GM10266 (cell line): ENCODE data around the gene FKBP14.

ENCODE experiments used
- DNase-seq: peaks from one replicate; pipeline ENCODE4 v3.0.0; 2012; ENCODE audit errors: extremely low spot score
- TF ChIP-seq, protein P1 (sequence below): IDR thresholded peaks from 2 replicates; pipeline ENCODE4 v1.5.1; 2012; ENCODE audit warnings: mild to moderate bottlenecking, low read depth; ENCODE audit not compliant: control insufficient read depth, insufficient read depth; ENCODE audit errors: missing control alignments

The FKBP14 gene

DNA sequence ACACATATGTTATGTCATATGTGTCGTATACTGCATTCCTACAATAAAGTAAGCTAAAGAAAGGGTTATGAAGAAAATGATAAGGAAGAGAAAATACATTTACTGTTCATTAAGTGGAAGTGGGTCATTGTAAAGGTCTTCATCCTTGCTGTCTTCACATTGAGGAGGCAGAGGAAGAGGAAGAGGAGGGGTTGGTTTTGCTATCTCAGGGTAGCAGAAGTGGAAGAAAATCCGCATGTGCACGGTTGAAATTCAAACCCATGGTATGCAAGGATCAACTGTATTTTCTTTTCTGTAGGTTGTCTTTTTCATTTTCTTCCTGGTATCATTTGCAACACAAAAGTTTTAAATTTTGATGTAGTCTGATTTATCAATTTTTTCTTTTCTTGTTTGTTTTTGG lies 8.0 kb upstream of the FKBP14 start:
- TF ChIP-seq, protein P1, sequence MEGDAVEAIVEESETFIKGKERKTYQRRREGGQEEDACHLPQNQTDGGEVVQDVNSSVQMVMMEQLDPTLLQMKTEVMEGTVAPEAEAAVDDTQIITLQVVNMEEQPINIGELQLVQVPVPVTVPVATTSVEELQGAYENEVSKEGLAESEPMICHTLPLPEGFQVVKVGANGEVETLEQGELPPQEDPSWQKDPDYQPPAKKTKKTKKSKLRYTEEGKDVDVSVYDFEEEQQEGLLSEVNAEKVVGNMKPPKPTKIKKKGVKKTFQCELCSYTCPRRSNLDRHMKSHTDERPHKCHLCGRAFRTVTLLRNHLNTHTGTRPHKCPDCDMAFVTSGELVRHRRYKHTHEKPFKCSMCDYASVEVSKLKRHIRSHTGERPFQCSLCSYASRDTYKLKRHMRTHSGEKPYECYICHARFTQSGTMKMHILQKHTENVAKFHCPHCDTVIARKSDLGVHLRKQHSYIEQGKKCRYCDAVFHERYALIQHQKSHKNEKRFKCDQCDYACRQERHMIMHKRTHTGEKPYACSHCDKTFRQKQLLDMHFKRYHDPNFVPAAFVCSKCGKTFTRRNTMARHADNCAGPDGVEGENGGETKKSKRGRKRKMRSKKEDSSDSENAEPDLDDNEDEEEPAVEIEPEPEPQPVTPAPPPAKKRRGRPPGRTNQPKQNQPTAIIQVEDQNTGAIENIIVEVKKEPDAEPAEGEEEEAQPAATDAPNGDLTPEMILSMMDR = no peak

DNA sequence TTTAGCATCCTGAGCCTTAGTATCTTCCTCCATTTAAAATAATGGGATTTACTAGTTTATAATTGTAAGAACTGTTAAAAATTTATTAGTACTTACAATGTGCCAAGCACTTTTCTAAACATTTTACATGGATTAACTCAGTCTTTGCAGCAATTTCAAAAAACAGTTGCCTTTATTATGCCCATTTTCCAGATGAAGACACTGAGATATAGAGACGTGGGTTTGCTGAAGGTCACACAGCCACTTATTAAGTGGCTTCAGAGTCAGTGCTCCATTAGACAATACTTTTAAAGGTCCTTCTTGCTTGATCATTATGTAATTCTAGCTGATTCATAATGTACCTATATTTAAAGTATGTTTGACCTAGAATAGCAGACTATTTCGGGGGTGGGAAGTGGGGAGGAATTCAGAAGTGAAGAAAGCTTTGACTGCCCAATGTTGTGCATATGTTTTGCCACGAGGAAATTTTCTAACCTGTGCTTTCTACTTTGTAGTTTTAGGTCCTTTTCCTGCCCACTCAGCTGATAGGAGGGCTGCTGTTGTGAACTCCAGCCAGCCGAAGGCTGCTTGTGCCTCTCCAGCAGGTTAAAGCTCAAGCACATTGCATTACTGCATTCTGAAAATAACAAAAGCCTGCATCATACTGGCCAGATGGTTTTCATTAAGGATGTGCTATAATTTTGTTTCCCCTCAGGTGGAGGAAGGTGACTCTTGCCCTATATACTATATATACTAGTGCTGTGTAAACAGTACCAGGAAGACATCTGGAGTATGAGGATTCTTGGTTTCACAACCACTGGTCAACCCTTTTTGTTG lies 6.0 kb upstream of the FKBP14 start:
- DNase-seq = no peak
- TF ChIP-seq, protein P1 = no peak

More for the DNA sequence above, 8.0 kb upstream of the FKBP14 start:
- DNase-seq = no peak

DNA sequence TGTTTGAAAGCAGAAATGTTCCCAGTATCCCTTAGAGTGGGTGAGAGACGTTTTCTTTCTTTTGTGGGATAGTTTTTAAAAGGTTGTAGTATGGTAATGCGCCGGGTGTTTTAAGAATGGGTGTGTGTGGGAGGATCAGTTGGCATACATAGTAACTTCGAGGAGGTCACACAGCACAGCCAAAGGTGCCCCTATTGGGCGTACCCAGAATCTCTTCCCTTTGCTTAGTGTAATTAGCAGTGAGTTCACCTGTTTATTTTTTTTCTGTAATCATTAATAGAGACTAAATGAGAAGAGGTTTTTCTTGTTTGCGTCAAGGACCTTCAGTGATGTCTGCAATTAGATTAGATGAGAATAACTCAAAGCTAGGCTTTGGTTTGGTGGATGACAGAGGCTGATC lies 3.2 kb upstream of the FKBP14 start:
- peak; percentile 18 for DNase-seq
- TF ChIP-seq, protein P1 = no peak

DNA sequence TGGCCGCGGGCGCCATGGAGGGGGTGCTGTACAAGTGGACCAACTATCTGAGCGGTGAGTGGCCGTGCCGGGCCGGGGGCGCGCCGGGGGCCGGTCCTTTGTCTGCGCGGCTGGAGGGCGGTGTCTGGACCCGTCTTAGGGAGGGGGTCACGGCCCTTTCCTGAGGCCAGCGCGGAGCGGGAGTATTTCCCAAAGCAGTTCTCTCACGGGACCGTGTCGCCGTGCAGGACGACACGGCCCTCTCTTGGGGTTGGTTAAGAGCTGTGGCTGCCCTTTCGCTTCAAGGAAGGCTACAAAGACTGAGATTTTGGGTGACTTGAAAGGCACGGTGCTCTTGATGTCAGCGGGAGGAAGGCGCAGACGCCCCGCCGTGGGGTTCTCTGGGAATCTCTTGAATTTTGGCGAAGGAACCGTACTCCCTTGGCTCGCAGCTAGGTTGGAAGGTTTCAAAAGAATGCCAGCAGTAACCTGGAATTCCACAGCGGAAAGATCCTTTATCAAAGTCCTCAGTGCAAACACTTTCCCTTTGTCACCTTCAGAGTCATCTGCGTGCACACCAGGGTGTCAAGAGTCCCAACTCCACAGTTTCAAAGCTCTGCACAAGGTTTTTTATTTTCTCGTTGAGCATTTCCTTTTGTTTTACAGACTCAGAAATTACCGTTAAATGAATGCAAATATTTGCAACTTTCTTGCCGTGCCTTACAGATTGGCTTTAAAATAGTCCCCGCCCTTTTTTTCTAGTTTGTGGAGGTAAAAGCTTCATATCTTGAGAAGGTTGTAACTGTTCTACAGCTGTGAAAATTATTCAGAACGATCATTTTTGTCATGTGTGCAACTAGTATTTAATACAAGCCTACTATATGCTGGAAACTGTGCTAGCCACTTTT lies 2.5 kb upstream of the FKBP14 start:
- TF ChIP-seq, protein P1 = no peak
- DNase-seq = peak; percentile 53

DNA sequence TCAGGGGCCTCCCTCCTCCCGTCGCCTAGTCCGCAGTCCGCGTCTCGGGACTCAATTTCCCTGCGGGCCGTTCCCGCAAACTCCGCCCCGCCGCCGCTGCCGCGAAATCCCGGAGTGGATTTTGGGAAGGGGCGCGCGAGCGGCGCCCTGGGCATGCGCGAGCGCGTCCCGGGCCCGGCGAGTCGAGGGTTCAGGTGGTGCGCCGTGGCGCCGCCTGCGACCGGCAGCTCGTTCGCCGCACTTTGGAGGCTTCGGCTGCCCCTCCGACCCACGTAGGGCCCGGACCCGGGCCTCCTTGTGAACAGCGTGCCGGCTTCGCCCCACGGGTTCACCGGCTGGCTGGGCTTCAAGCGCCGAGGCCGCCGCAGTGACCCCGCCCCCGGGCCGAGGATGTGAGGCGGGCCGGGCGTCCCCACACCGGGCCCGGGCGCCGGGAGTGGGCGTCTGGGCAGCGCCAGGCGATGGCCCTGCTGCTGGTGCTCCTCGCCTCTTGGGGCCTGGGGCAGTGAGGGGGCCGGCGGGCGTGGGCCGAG lies 1.8 kb upstream of the FKBP14 start, which contains the start of gene PLEKHA8:
Gene PLEKHA8, plus strand, starts transcription at position 197 of the 533 bp plus-strand sequence. CDS start 351 bp downstream, outside the sequence.
- DNase-seq = peak; percentile 90
- TF ChIP-seq, protein P1 = no peak

DNA sequence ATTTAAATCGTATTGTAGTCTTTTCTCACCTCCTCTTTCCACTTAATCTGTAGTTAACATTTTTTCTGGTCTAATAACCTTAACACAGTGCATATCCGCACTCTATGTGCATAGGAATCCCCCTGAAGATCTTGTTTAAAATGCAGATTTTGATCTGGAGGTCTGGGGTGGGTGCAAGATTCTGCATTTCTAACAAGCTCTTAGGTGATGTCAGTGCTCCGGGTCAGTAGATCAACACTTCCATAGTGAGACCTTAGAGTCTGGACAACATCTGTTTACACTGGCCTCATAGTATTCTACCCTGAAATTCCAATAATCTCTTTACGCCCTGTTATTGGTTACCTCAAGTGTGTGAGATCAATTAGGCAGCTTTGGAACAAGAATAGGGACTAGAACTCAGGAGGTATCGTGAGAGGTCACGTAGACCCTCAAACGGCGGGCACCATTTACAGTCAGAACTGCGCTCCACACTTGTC lies 1.3 kb upstream of the FKBP14 start:
- TF ChIP-seq, protein P1 = no peak
- DNase-seq = no peak
